H9 (cell line): ENCODE results near the gene AFDN. TPM values are rescaled to one million over a fixed set of nuclear protein-coding genes. Genes with fewer than 3 reads are reported as not detected.

ENCODE experiments used
- DNase-seq: peaks from one replicate; pipeline ENCODE4 v3.0.0-alpha.2; 2017
- H2AFZ ChIP-seq: one replicate; pipeline ENCODE4 v1.6.1; 2013; ENCODE audit warnings: mild to moderate bottlenecking, low read length, control low read depth, moderate library complexity
- H2AK5ac ChIP-seq: 2 replicates; pipeline ENCODE4 v1.6.1; 2013; ENCODE audit warnings: low read length, control low read depth, mixed read lengths; ENCODE audit not compliant: insufficient read length
- H2BK120ac ChIP-seq: one replicate; pipeline ENCODE4 v1.6.1; 2013; ENCODE audit warnings: low read depth, mild to moderate bottlenecking, low read length, control low read depth, inconsistent platforms; ENCODE audit not compliant: poor library complexity, severe bottlenecking
- H2BK12ac ChIP-seq: 2 replicates; pipeline ENCODE4 v1.6.1; 2013; ENCODE audit warnings: low read length, control low read depth, mixed read lengths, low read depth; ENCODE audit not compliant: insufficient read length
- H2BK15ac ChIP-seq: 2 replicates; pipeline ENCODE4 v1.6.1; 2013; ENCODE audit warnings: low read depth, low read length, control low read depth
- H2BK20ac ChIP-seq: one replicate; pipeline ENCODE4 v1.6.1; 2013; ENCODE audit warnings: low read depth, mild to moderate bottlenecking, low read length, control low read depth, inconsistent platforms; ENCODE audit not compliant: poor library complexity, severe bottlenecking
- H2BK5ac ChIP-seq: 2 replicates; pipeline ENCODE4 v1.6.1; 2013; ENCODE audit warnings: low read length, control low read depth, mixed read lengths; ENCODE audit not compliant: insufficient read length
- H3K14ac ChIP-seq: 2 replicates; pipeline ENCODE4 v1.6.1; 2013; ENCODE audit warnings: low read length, control low read depth; ENCODE audit not compliant: insufficient read depth
- H3K18ac ChIP-seq: 2 replicates; pipeline ENCODE4 v1.6.1; 2013; ENCODE audit warnings: low read depth, mild to moderate bottlenecking, mixed read lengths, low read length, control low read depth; ENCODE audit not compliant: insufficient read length
- H3K23ac ChIP-seq: 2 replicates; pipeline ENCODE4 v1.6.1; 2013; ENCODE audit warnings: low read length, control low read depth, mixed read lengths, low read depth; ENCODE audit not compliant: insufficient read length
- H3K23me2 ChIP-seq: 2 replicates; pipeline ENCODE4 v1.6.1; 2013; ENCODE audit warnings: low read depth, mild to moderate bottlenecking, mixed read lengths, low read length, control low read depth; ENCODE audit not compliant: insufficient read length, poor library complexity, severe bottlenecking
- H3K27ac ChIP-seq: 2 replicates; pipeline ENCODE4 v1.5.1; 2013; ENCODE audit warnings: low read length, control low read depth, mixed read lengths, low read depth; ENCODE audit not compliant: insufficient read length
- H3K27me3 ChIP-seq: 2 replicates; pipeline ENCODE4 v1.6.1; 2013; ENCODE audit warnings: low read length, control low read depth, inconsistent platforms; ENCODE audit not compliant: insufficient read depth
- H3K4ac ChIP-seq: 2 replicates; pipeline ENCODE4 v1.6.1; 2013; ENCODE audit warnings: low read depth, mild to moderate bottlenecking, control low read depth, inconsistent platforms, low read length, moderate library complexity
- H3K4me1 ChIP-seq: 2 replicates; pipeline ENCODE4 v1.6.1; 2013; ENCODE audit warnings: low read length, control low read depth, inconsistent platforms; ENCODE audit not compliant: insufficient read depth
- H3K4me2 ChIP-seq: 2 replicates; pipeline ENCODE4 v1.6.1; 2013; ENCODE audit warnings: low read length, control low read depth, mixed read lengths; ENCODE audit not compliant: insufficient read length, insufficient read depth
- H3K56ac ChIP-seq: 2 replicates; pipeline ENCODE4 v1.6.1; 2013; ENCODE audit warnings: low read depth, mild to moderate bottlenecking, mixed read lengths, low read length, control low read depth; ENCODE audit not compliant: insufficient read length
- H3K79me1 ChIP-seq: 2 replicates; pipeline ENCODE4 v1.6.1; 2013; ENCODE audit warnings: low read depth, mild to moderate bottlenecking, moderate library complexity, low read length, control low read depth, inconsistent platforms; ENCODE audit not compliant: insufficient read depth, poor library complexity, severe bottlenecking
- H3K79me2 ChIP-seq: 2 replicates; pipeline ENCODE4 v1.6.1; 2013; ENCODE audit warnings: low read length, control low read depth, inconsistent platforms; ENCODE audit not compliant: insufficient read depth
- H3K9ac ChIP-seq: 2 replicates; pipeline ENCODE4 v1.6.1; 2013; ENCODE audit warnings: low read length, control low read depth, mixed read lengths; ENCODE audit not compliant: insufficient read length; ENCODE audit errors: extremely low read depth
- H3K9me3 ChIP-seq: one replicate; pipeline ENCODE4 v1.6.1; 2013; ENCODE audit warnings: low read depth, low read length, inconsistent platforms; ENCODE audit not compliant: control insufficient read depth
- H3T11ph ChIP-seq: one replicate; pipeline ENCODE4 v1.6.1; 2013; ENCODE audit warnings: mild to moderate bottlenecking, low read length, control low read depth, inconsistent platforms
- H4K20me1 ChIP-seq: one replicate; pipeline ENCODE4 v1.6.1; 2013; ENCODE audit not compliant: control insufficient read depth, insufficient read length, insufficient read depth
- H4K5ac ChIP-seq: 2 replicates; pipeline ENCODE4 v1.6.1; 2013; ENCODE audit warnings: low read depth, mild to moderate bottlenecking, mixed read lengths, low read length, control low read depth; ENCODE audit not compliant: insufficient read length
- H4K8ac ChIP-seq: replicated peaks from 2 replicates; pipeline ENCODE4 v1.6.1; 2013; ENCODE audit warnings: low read length, control low read depth, mixed read lengths, low read depth; ENCODE audit not compliant: insufficient read length
- H4K91ac ChIP-seq: 2 replicates; pipeline ENCODE4 v1.6.1; 2013; ENCODE audit warnings: low read depth, mild to moderate bottlenecking, moderate library complexity, mixed read lengths, low read length, control low read depth; ENCODE audit not compliant: insufficient read length
- H3K27ac Mint-ChIP-seq, 3 experiments: 2 replicates in 2 of 3; 3 replicates in 1 of 3; pipeline ENCODE4 v1.8.0; 2020 to 2021; ENCODE audit warnings: mixed read lengths in 3 of 3, mild to moderate bottlenecking in 1 of 3, moderate library complexity in 1 of 3
- H3K27me3 Mint-ChIP-seq: 2 replicates; pipeline ENCODE4 v1.8.0; 2021; ENCODE audit warnings: low read depth, mild to moderate bottlenecking, moderate library complexity, mixed read lengths
- H3K36me3 Mint-ChIP-seq, 3 experiments: 2 replicates in 2 of 3; 3 replicates in 1 of 3; pipeline ENCODE4 v1.8.0; 2020 to 2021; ENCODE audit warnings: low read depth in 3 of 3, mixed read lengths in 3 of 3; ENCODE audit not compliant: insufficient read depth in 1 of 3
- H3K4me1 Mint-ChIP-seq, 2 experiments: 2 replicates each; pipeline ENCODE4 v1.8.0; 2020; ENCODE audit warnings: mixed read lengths in 2 of 2
- H3K4me3 Mint-ChIP-seq, 2 experiments: 2 replicates in 1 of 2; 3 replicates in 1 of 2; pipeline ENCODE4 v1.8.0; 2020 to 2021; ENCODE audit warnings: mild to moderate bottlenecking in 2 of 2, mixed read lengths in 2 of 2, moderate library complexity in 1 of 2
- H3K9me3 Mint-ChIP-seq, 2 experiments: 2 replicates in 1 of 2; 3 replicates in 1 of 2; pipeline ENCODE4 v1.8.0; 2020; ENCODE audit warnings: mild to moderate bottlenecking in 2 of 2, mixed read lengths in 2 of 2, moderate library complexity in 1 of 2
- WGBS: extraction: QIAGEN DNeasy Blood & Tissue Kit; methylation state at CpG from one replicate; pipeline ENCODE4 v1.1.7; 2013; ENCODE audit warnings: missing lambda C conversion rate, low lambda C conversion rate, mixed read lengths; ENCODE audit not compliant: insufficient read length; ENCODE audit errors: extremely low coverage; 5-methylcytosine and 5-hydroxymethylcytosine counted together
- total RNA-seq: library from RNA; stranded (reverse); gene quantifications from 2 replicates; pipeline ENCODE4 v1.2.1, GENCODE V29; 2021
- TF ChIP-seq, protein P1 (sequence below): fragments of 200-600 bp; sonication (generic); conservative IDR thresholded peaks from 3 replicates; pipeline ENCODE4 v1.8.0; 2021; ENCODE audit warnings: antibody characterized with exemption, mild to moderate bottlenecking

Gene AFDN
- total RNA-seq, 1 experiment from 2014 or later, result 157 TPM

GRCh38 chr6:168002804-168003203, 176.1 kb downstream of the AFDN start:
- no peak overlapping the region for H3K56ac ChIP-seq
- no peak overlapping the region for H3K27ac Mint-ChIP-seq
- no peaks in the 10 kb centered on the region for H3K79me1 ChIP-seq
- H2BK12ac ChIP-seq, result no peak overlapping the region
- H3K4ac ChIP-seq, result no peak overlapping the region
- H3K4me2 ChIP-seq, result no peak overlapping the region
- no peaks in the 10 kb centered on the region for H3K27me3 ChIP-seq
- no peak overlapping the region for H2BK5ac ChIP-seq
- no peaks in the 10 kb centered on the region for H3K79me2 ChIP-seq
- peaks cover 9 to 11% of the 10 kb centered on the region in 2 experiments for H3K9me3 Mint-ChIP-seq
- no peaks in the 10 kb centered on the region for H3K23me2 ChIP-seq
- no peak overlapping the region for H3K4me3 Mint-ChIP-seq
- no peak overlapping the region for H2BK20ac ChIP-seq
- peaks cover 1 to 10% (median 7%) of the 10 kb centered on the region in 3 experiments; a peak in 4 of 7 replicates for H3K36me3 Mint-ChIP-seq
- no peak overlapping the region for H3K23ac ChIP-seq
- H3K27ac ChIP-seq, result no peak overlapping the region
- TF ChIP-seq, protein P1, sequence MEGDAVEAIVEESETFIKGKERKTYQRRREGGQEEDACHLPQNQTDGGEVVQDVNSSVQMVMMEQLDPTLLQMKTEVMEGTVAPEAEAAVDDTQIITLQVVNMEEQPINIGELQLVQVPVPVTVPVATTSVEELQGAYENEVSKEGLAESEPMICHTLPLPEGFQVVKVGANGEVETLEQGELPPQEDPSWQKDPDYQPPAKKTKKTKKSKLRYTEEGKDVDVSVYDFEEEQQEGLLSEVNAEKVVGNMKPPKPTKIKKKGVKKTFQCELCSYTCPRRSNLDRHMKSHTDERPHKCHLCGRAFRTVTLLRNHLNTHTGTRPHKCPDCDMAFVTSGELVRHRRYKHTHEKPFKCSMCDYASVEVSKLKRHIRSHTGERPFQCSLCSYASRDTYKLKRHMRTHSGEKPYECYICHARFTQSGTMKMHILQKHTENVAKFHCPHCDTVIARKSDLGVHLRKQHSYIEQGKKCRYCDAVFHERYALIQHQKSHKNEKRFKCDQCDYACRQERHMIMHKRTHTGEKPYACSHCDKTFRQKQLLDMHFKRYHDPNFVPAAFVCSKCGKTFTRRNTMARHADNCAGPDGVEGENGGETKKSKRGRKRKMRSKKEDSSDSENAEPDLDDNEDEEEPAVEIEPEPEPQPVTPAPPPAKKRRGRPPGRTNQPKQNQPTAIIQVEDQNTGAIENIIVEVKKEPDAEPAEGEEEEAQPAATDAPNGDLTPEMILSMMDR, result no peak
- DNase-seq, result no peak
- H3K18ac ChIP-seq, result no peak overlapping the region
- H3K9ac ChIP-seq, result no peak overlapping the region
- H3K4me1 ChIP-seq, result no peaks in the 10 kb centered on the region; the same call in 1 of the 2 replicates
- H3T11ph ChIP-seq, result no peak overlapping the region
- H2AFZ ChIP-seq, result no peak overlapping the region
- H4K8ac ChIP-seq, result no peak overlapping the region
- WGBS, result no CpG with 5 or more reads among the region's 6 CpGs
- H3K14ac ChIP-seq, result no peak overlapping the region
- H2BK120ac ChIP-seq, result no peak overlapping the region
- H3K9me3 ChIP-seq, result no peaks in the 10 kb centered on the region
- H3K27me3 Mint-ChIP-seq, result no peaks in the 10 kb centered on the region
- H3K4me1 Mint-ChIP-seq, result peaks cover under 1 to 6% of the 10 kb centered on the region in 2 experiments; a peak in 3 of 4 replicates
- no peak overlapping the region for H2AK5ac ChIP-seq
- H4K5ac ChIP-seq, result no peak overlapping the region
- no peak overlapping the region for H4K91ac ChIP-seq
- no peak overlapping the region for H2BK15ac ChIP-seq
- no peaks in the 10 kb centered on the region for H4K20me1 ChIP-seq
